ENCODE results near the gene TANK. TPM values are rescaled to one million over a fixed set of nuclear protein-coding genes. Genes with fewer than 3 reads are reported as not detected.

TANK gene, protein sequence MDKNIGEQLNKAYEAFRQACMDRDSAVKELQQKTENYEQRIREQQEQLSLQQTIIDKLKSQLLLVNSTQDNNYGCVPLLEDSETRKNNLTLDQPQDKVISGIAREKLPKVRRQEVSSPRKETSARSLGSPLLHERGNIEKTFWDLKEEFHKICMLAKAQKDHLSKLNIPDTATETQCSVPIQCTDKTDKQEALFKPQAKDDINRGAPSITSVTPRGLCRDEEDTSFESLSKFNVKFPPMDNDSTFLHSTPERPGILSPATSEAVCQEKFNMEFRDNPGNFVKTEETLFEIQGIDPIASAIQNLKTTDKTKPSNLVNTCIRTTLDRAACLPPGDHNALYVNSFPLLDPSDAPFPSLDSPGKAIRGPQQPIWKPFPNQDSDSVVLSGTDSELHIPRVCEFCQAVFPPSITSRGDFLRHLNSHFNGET
- total RNA-seq = 10 to 100 TPM; 34.8 to 83.7 (median 60.7) TPM

DNA sequence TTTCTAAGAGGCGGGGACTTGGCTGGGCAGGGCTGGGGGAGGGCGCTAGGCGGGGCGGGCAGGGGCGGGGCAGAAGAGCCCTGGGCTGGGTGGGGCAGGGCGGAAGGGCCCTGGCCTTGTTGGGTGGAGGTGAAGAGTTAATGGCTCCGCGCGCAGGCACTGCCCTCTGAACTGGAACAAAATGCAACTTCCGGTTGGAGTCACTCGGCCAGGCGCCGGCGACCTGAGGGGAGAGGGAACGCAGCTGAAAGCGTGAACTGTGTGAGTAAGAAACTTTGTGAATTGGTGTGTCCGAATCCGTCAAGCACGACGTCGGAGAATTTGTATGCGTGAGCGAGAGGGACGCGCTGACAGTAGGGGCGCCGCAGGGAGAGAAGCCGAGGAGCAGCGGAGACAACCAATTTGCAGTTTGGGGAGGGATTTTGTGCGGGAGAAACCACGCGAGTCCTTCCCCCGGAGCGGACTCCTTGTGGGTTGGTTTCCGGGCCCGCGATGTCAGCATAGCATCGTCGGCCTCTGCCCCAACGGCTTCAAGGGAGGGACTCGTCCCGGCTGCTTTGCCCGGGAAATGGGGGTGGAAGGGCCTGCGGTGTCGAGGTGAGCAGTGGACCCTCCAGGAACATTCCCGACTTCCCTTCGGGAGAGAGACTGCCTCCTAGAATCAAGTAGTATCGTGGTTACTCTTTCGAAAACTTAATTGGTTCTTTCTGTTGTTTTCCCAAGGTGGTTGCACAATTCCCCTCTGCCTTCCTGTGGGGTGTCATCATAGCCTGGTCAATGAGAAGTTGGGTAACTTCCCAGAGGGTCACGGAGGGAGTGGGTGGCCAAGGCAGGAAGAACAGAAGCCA lies at the start of gene TANK:
Gene TANK (plus strand): TSS at position 203 of the 848 bp plus-strand sequence. CDS start 19,235 bp downstream, outside the sequence.
- intact Hi-C loops (cut with DNase I) = no loop called here
- peaks cover 0 to 50% (median 7%) of the 10 kb centered on the region in 3 donors for H3K4me1 ChIP-seq
- WGBS, 2 donors = 0% methylated on average over 29 to 31 of the region's 50 CpGs
- peak in 3 of 4 donors; percentile 95 to 97 (median 96) for TF ChIP-seq POLR2A (IDR thresholded peaks at IDR 0.05)
- TF ChIP-seq, protein P1, sequence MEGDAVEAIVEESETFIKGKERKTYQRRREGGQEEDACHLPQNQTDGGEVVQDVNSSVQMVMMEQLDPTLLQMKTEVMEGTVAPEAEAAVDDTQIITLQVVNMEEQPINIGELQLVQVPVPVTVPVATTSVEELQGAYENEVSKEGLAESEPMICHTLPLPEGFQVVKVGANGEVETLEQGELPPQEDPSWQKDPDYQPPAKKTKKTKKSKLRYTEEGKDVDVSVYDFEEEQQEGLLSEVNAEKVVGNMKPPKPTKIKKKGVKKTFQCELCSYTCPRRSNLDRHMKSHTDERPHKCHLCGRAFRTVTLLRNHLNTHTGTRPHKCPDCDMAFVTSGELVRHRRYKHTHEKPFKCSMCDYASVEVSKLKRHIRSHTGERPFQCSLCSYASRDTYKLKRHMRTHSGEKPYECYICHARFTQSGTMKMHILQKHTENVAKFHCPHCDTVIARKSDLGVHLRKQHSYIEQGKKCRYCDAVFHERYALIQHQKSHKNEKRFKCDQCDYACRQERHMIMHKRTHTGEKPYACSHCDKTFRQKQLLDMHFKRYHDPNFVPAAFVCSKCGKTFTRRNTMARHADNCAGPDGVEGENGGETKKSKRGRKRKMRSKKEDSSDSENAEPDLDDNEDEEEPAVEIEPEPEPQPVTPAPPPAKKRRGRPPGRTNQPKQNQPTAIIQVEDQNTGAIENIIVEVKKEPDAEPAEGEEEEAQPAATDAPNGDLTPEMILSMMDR (IDR thresholded peaks at IDR 0.05) = peak in 1 of 6 experiments; percentile 11
- no peaks in the 10 kb centered on the region for H3K9me3 ChIP-seq
- no peaks in the 10 kb centered on the region for H3K27me3 ChIP-seq
- H3K36me3 ChIP-seq = peaks cover 0 to 24% (median 0%) of the 10 kb centered on the region in 3 donors
- peak within 1 kb of the TSS; percentile 95 to 100 (median 97) for H3K27ac ChIP-seq
- DNase-seq = peak; percentile 87
- peak within 1 kb of the TSS; percentile 61 to 98 (median 79) for H3K4me3 ChIP-seq

DNA sequence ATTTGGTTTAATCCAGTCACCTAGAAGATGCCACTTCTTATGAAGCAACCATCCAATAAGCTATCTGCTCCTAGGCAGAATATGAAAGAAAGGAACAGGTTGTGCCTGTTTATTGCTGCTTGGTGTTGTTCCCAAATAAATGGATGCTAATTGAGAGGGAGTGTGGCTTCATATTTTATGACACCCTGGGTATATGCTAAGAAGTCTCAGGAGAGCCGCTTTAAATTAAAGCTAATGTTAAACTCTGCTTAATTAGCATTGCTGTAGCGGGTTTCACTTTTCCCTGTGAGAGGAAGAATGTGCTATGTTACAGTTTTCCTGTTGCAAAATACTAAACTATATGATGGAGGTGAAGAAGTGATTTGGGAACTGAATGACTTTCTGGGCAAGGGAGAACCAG lies 48.7 kb upstream of the TANK start:
- H3K27ac ChIP-seq = no peak overlapping the region
- H3K36me3 ChIP-seq = no peaks in the 10 kb centered on the region
- no peaks in the 10 kb centered on the region for H3K9me3 ChIP-seq
- DNase-seq = no peak
- no peaks in the 10 kb centered on the region for H3K4me1 ChIP-seq
- no peaks in the 10 kb centered on the region for H3K27me3 ChIP-seq
- WGBS, 2 donors = 85 to 89% methylated on average over 2 of the region's 2 CpGs
- H3K4me3 ChIP-seq = no peak overlapping the region
- intact Hi-C loops (cut with DNase I) = no loop called here
- no peak for TF ChIP-seq POLR2A (IDR thresholded peaks at IDR 0.05)
- TF ChIP-seq, protein P1 (IDR thresholded peaks at IDR 0.05) = no peak

DNA sequence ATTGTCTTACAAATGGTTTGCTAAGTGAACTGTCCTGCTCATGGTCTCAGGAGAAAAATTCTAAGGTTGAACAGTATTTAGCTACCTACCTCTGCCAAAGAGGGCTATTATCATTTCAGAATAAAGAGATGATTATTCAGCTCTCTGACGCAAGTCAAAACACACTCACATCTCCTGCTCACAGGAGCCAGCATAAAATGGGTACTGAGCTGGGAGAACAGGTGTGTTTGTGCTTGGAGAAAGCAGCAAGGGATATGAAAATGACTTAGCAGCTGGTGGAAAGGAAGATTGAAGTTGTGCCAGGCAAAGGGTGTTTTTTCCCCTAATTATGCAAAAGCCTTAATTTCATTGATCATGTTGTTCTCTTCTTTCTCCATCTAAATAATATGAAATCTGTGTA lies 47.3 kb upstream of the TANK start:
- no peak for DNase-seq
- intact Hi-C loops (cut with DNase I) = no loop called here
- 70 to 79% methylated on average over 1 of the region's 1 CpG for WGBS, 2 donors
- no peaks in the 10 kb centered on the region for H3K9me3 ChIP-seq
- TF ChIP-seq, protein P1 (IDR thresholded peaks at IDR 0.05) = no peak
- no peak for TF ChIP-seq POLR2A (IDR thresholded peaks at IDR 0.05)
- no peaks in the 10 kb centered on the region for H3K36me3 ChIP-seq
- no peak overlapping the region for H3K27ac ChIP-seq
- H3K4me3 ChIP-seq = no peak overlapping the region
- no peaks in the 10 kb centered on the region for H3K4me1 ChIP-seq
- no peaks in the 10 kb centered on the region for H3K27me3 ChIP-seq

DNA sequence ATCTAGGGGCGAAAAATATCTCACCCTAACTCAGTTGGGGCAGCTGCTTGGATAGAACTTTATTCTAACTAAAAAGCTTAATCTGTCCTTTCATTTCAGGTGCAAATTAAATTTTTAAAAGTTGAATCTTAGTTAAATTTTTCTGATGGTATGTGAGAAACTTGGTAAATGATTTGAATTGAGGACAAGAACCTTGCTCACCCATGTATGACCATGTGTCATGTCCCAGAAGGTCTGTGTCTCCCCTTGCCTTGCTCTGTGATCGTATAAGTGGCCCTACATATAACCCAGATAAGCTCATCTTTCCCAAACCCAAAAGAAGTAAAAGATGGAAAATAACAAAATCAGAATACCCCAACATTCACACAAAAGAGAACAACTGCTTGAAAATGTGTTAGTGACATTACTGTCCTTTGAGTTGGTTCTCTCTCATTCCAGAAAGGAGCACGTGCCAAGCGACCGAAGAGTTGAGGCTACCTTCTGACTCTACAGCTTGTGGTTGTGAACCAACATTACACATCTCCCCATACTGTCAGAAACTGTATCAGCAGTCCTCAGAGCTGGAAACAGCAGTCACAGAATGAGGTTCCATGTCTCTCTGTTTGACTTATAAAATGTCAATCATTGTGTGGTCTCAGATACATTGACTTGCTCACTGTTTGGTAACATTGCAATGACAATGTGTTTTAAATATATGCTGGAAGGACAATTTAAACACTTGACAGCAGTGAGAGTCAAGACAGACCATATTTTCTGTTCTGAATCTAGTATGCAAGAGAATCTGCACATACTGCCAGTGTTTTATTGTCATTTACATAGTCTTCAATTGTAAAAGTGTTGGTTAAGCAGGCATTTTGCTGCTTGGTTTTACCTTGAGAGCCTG lies 46.3 kb upstream of the TANK start:
- WGBS, 2 donors = 97 to 99% methylated on average over 5 of the region's 5 CpGs

DNA sequence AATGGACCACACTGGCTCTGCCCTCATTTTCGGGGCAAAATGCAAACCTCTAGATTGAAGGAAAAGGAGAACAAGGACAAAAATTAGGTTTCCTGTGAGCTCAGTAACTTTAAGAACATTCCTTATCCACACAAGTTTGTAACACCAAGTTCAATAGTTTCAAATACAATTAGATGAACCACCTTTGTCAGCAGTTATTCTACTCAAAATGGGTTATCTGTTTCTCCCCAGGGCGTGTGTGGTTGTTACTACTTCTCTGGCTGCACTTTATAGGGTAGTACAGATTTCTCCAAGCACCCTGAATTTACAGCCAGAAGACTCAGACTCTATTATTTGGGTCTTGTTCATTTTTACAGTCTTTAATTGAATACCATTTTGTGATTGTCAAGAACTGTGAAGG lies 45.0 kb upstream of the TANK start:
- no peak for DNase-seq
- no peak overlapping the region for H3K4me3 ChIP-seq
- no peak overlapping the region for H3K27ac ChIP-seq
- H3K27me3 ChIP-seq = no peaks in the 10 kb centered on the region
- H3K9me3 ChIP-seq = no peaks in the 10 kb centered on the region
- no peaks in the 10 kb centered on the region for H3K36me3 ChIP-seq
- TF ChIP-seq, protein P1 (IDR thresholded peaks at IDR 0.05) = no peak
- no peak for TF ChIP-seq POLR2A (IDR thresholded peaks at IDR 0.05)
- intact Hi-C loops (cut with DNase I) = no loop called here
- WGBS, 2 donors = 63 to 91% methylated on average over 2 of the region's 2 CpGs
- no peaks in the 10 kb centered on the region for H3K4me1 ChIP-seq

More for the DNA sequence above, 46.3 kb upstream of the TANK start:
- no peaks in the 10 kb centered on the region for H3K4me1 ChIP-seq
- no peaks in the 10 kb centered on the region for H3K9me3 ChIP-seq
- TF ChIP-seq POLR2A (IDR thresholded peaks at IDR 0.05) = no peak
- no peak overlapping the region for H3K27ac ChIP-seq
- intact Hi-C loops (cut with DNase I) = no loop called here
- DNase-seq = no peak
- no peaks in the 10 kb centered on the region for H3K36me3 ChIP-seq
- H3K4me3 ChIP-seq = no peak overlapping the region
- no peaks in the 10 kb centered on the region for H3K27me3 ChIP-seq

All from esophagus squamous epithelium (tissue), 5 donors.